IMR-90 (cell line): ENCODE data around the gene PLCH2.
A peak's percentile ranks its signal among the peaks of the same experiment; 100 is the strongest.

ENCODE experiments used
- BHLHE40 ChIP-seq: fragments of 150-350 bp; IDR thresholded peaks from 2 replicates; pipeline ENCODE4 v1.6.1; 2016; ENCODE audit warnings: mild to moderate bottlenecking, low read depth, low read length
- POLR2A ChIP-seq: IDR thresholded peaks from 2 replicates; pipeline ENCODE4 v1.6.1; 2012; ENCODE audit warnings: mild to moderate bottlenecking, low read depth, low read length
- RFX5 ChIP-seq: IDR thresholded peaks from 2 replicates; pipeline ENCODE4 v1.8.0; 2012; ENCODE audit warnings: low read depth, mild to moderate bottlenecking, low read length, moderate library complexity
- SMC3 ChIP-seq: fragments of 150-350 bp; IDR thresholded peaks from 2 replicates; pipeline ENCODE4 v1.6.1; 2016; ENCODE audit warnings: low read depth, mild to moderate bottlenecking, antibody characterized with exemption, low read length, moderate library complexity
- TF ChIP-seq, protein P1 (sequence below): conservative IDR thresholded peaks from 2 replicates; pipeline ENCODE4 v1.5.1; 2012; ENCODE audit warnings: mild to moderate bottlenecking, low read depth, low read length, improper control_type of control experiment

DNA sequence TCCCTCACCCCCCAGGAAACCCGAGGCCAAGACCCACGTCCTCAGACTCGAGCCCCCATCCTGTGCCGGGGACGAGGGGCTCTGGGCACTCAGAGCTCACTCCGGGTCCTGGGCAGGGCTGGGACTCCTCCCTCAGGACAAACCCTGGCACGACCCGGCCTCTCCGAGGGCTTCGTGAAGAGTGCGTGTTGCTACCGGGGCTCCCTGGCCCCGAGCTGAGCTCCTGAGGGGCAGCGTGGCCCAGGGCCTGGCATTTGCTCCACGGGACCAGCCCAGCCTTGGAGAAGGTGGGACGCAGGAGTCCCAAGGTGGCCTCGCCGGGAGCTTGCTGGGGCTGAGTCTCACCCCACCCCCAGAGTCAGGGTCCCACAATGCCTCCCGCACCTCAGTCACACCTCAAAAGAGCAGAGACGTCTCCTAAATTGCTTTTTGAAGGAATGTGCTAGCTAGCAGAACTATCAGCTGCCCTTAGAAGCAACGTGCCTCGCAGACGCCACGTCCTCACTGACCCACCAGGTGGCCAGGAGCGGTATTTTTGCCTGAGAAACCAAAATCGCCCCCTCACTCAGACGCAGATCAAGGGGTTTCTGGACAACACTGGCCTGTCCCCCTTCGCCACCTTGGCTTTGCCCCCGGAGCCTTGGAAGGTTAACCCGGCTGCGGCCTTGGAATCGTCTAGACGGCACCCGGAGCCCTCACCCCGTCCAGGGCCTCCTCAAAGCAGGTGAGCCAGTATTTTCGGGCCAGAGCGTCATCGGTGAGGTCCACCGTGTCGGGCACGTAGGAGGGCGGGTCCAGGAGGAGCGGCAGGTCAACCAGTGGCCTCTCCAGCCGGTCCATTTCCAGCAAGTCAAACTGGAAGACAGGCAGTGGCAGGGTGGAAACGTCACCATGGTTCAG, 39.0 kb downstream of the PLCH2 start:
- TF ChIP-seq RFX5 = no peak
- TF ChIP-seq, protein P1, sequence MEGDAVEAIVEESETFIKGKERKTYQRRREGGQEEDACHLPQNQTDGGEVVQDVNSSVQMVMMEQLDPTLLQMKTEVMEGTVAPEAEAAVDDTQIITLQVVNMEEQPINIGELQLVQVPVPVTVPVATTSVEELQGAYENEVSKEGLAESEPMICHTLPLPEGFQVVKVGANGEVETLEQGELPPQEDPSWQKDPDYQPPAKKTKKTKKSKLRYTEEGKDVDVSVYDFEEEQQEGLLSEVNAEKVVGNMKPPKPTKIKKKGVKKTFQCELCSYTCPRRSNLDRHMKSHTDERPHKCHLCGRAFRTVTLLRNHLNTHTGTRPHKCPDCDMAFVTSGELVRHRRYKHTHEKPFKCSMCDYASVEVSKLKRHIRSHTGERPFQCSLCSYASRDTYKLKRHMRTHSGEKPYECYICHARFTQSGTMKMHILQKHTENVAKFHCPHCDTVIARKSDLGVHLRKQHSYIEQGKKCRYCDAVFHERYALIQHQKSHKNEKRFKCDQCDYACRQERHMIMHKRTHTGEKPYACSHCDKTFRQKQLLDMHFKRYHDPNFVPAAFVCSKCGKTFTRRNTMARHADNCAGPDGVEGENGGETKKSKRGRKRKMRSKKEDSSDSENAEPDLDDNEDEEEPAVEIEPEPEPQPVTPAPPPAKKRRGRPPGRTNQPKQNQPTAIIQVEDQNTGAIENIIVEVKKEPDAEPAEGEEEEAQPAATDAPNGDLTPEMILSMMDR = 0 out of 2 replicates have a peak, but pooled peaks have one; percentile 11
- TF ChIP-seq BHLHE40 = no peak
- no peak for TF ChIP-seq POLR2A
- TF ChIP-seq SMC3 = no peak; the same call in 1 of the 2 replicates
